Breast epithelium (tissue), 3 donors: ENCODE results near the gene ZNF534.
"Not testable (repeated sequence)": the region's sequence is repeated elsewhere in the genome, so short reads cannot be mapped to it uniquely, and the experiment has no call there.

Experiments
- CTCF ChIP-seq, 3 donors: fragments of 450-650 bp; IDR thresholded peaks; one replicate each; pipeline ENCODE4 v1.5.1; 2016 to 2017; ENCODE audit warnings: antibody characterized with exemption in 3 of 3, mild to moderate bottlenecking in 3 of 3, moderate library complexity in 3 of 3
- POLR2A ChIP-seq: fragments of 450-650 bp; IDR thresholded peaks from one replicate; pipeline ENCODE4 v1.6.1; 2016; ENCODE audit warnings: antibody characterized with exemption, mild to moderate bottlenecking, moderate library complexity
- POLR2AphosphoS5 ChIP-seq, 3 donors: sonication (generic); formaldehyde crosslinking; IDR thresholded peaks; one replicate each; pipeline ENCODE4 v1.6.1; 2017; ENCODE audit warnings: antibody characterized with exemption in 3 of 3

GRCh38 chr19:52500991-52501390 lies 72.0 kb downstream of the ZNF534 start:
- TF ChIP-seq POLR2AphosphoS5 (IDR thresholded peaks at IDR 0.05); CTCF (IDR thresholded peaks at IDR 0.05); POLR2A: not testable (repeated sequence)
